Myocyte (in vitro differentiated cells): ENCODE data around the gene ZNF521. TPM values are rescaled to one million over a fixed set of nuclear protein-coding genes. Genes with fewer than 3 reads are reported as not detected.

Experiments
- DNase-seq: peaks from one replicate; pipeline ENCODE4 v3.0.0-alpha.2; 2012; ENCODE audit warnings: low read depth
- polyA plus RNA-seq: library from polyadenylated mRNA; unstranded; fragments of >200 nt; gene quantifications from one replicate; pipeline ENCODE4 v1.2.1, GENCODE V29; 2012; ENCODE audit warnings: missing spikeins
- total RNA-seq: library from RNA; depleted of rRNA; stranded (reverse); fragments of >200 nt; gene quantifications from 2 replicates; pipeline ENCODE4 v1.2.3, GENCODE V29; 2014

The ZNF521 gene
- total RNA-seq = 27.2 and 40.5 TPM in 2 replicates
- 11.9 TPM for polyA plus RNA-seq

DNA sequence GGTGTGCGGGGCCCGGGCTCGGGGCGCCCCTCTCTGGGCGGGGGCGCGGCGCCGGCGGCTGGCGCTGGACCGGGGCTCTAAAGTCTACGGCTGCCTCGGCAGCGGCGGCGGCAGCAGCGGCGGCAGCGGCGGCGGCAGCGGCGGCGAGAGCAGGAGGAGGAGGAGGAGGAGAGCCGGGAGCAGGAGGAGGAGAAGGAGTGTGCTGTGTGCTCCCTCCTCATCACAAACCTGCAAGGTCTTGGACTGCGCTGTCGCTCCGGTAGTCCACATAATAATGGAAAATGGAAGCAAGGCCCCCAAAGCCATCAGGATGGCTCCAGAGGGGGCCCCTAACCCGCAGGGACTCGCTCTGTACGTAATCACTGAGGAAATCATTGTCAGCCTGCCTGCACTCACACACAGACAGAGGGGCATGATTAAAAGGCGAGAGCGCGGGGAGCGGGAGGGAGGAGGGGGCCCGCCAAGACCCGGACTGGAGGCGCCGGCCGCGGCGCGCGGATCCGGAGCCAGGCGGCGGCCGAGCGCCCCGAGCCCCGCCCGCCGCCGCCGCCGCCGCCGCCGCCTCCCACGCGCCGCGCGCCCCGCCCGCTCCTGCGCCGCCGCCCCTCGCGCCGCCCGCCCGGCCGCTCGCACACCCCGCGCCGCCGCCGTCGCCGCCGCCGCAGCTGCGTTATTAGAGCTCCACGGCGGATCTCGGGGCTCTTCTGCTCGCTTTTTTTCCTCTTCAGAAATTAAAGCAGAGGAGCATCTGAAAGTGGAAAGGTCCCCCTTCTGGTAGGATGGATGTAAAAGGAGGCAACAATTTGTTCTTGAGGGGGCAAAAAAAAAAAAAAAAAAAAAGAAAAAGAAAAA lies at the start of gene ZNF521:
Gene ZNF521, minus strand, starts transcription at position 390 of the 852 bp plus-strand sequence. CDS start 1,220 bp downstream, outside the sequence.
- peak; percentile 93 for DNase-seq

GRCh38 chr18:25399554-25399953 lies 47.6 kb upstream of the ZNF521 start:
- DNase-seq = no peak

DNA sequence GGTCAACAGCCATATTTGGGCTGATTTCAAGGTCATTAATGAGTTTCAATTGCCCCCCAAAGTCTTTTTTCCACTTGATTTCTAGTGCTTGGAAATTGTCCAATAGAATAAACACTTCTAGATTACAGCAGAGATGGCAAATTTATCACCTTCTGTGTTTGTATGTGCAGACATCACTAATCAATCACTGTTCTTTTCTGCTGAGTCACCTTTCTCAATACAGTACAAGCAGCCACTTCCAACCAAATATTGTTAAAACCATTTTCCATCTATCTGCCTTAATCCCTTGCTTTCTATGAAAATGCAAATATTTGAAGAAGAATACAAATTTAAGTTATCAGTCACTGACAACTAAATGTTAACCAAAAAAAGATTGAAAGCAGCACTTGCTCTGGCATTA lies 40.2 kb upstream of the ZNF521 start:
- no peak for DNase-seq

- DNase-seq = no peak
These were observed 21.6 kb upstream of the ZNF521 start for GRCh38 chr18:25373432-25374179.

DNA sequence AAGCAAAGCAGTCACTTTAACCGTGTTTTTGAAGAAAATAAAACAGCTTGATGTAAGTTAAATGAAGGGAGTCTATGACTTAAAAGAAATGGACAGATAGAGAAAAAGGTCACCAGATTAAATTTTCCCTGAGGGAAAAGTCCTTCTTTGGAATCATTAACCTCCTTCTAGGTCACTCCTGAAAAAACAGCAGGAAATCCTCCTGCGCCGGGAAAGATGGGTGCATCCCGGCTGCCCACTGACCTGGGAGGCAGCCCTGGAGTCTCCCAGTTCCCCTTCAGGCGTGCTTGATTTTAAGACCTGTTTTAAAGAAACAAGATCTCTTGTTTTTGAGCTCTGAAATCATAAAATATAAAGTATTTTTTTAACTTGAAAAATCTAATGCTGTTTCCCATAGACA lies 18.4 kb upstream of the ZNF521 start:
- no peak for DNase-seq

GRCh38 chr18:25365242-25365641 lies 13.3 kb upstream of the ZNF521 start:
- DNase-seq = no peak

DNA sequence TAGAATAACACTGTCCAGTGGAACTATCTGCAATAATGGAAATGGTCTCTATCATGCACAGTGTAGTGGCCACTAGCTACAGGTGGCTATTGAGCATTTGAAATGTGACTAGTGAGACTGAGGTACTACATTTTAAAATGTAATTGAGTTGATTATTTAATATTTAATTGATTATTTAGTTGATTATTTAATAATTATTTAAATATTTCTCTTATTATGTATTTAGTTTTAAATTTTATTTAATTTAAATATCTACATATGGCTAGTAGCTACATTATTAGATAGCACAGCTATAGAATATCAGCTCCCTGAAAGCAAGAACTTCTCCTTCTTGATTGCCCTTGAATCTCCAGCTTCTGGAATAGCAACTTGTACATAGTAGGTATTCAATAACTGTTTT lies 12.8 kb upstream of the ZNF521 start:
- no peak for DNase-seq

GRCh38 chr18:25360301-25360899 lies 8.4 kb upstream of the ZNF521 start:
- no peak for DNase-seq

GRCh38 chr18:25353080-25353479 lies 1.1 kb upstream of the ZNF521 start:
- DNase-seq = no peak

DNA sequence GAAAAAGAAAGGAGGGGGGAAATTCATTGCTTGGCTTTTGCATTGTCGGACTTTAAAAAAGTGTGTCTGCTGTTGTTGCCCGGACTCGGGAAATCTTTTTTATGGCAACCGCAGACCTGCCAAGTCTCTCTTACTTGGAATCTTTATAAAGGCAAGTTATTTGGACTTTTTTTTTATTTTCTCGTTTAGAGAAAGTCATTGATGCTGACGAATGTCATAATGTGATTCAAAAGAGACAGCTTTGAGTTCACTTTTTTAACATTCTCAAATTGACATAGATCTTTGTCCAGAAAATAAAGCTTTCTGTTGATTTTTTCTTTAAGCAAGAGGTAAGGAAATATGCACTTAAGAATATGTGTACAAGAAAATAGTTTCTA lies 651 bp upstream of the ZNF521 start:
- DNase-seq = no peak

- no peak for DNase-seq
These were observed 638 bp downstream of the ZNF521 start for GRCh38 chr18:25351280-25351775.

- DNase-seq = peak; percentile 81
These were observed 1.3 kb downstream of the ZNF521 start for GRCh38 chr18:25350489-25351251.

DNA sequence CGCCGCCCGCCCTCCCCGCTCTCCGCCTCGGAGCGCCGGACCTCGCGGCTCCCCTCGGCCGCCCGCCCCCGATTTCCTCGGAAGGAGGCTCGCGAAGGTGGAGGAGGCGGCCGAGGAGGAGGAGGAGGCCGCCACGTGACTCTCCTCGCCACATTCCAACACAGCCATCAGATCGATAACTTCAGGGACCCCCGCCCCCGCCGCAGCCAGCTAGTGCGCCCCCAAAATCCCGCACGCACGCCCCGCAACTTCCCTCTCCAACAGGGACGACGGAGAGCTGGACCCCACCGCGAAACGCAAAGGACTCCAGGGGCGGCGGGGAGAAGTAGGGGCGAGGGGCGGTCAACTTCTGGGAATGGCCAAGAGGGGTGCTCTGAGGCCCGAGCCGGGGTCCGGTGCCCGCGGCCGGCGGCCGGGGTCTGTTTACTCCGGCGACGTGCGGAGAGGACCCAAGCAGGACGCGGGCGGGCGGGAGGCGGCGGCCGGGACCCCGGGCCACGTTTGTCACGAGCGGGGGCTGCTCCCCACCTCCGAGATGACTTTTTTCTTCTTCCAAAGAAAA lies 2.0 kb downstream of the ZNF521 start:
- DNase-seq = peak; percentile 43

- DNase-seq = peak; percentile 59
These were observed 2.6 kb downstream of the ZNF521 start for GRCh38 chr18:25349131-25349925.

DNA sequence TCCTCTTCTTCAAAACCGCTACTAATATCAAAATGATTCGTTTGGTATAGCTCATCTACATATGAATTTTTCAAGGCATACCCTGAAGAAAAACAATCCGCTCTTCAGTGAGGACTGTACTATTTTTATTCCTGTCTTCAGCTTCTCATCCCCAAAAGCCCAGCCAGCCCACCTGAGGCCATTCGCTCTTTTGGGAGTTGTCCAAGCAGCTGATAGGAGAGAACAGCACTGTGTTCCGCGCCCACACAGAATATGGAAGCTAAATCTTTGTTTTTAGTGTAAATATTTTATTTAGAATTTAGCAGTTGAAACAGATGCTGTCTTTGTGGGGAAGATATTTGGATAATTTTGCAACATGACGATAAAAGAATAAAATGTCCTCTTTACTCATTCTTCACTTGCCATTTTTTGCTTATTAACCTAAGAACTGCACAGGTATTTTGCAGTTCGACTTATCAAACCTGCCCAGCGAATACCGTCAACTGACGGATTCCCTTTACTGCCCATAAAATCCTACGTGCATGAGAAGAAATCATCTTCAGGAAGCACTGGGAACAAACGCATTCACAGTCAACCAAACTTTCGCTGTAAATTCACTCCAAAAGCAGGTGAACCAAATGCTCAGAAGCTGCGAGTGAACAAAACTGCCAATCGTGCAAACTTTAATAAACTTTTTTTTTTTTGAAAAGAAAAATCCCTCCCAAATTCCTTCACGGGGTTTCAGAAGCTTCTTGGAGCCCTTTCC lies 3.4 kb downstream of the ZNF521 start:
- no peak for DNase-seq

DNA sequence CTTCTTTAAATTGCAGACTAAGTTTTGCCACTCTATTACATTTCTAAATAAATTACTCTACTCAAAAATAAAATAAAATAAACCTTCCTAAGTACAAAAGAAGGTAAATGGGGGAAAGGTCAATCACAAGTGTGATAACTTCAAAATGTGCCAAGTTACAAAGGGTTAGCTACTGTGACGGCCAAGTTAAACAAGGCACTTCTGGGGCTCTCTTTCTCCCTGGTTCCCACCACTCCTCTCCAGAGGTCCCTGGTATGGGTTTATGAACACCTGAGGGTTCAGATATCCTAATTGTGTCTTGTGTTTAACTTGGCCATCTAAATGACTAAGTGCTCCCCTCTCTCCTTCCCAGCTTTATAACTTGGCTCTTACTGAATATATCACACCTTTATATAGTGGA lies 5.4 kb downstream of the ZNF521 start:
- no peak for DNase-seq

GRCh38 chr18:25345081-25345866 lies 6.7 kb downstream of the ZNF521 start:
- no peak for DNase-seq

GRCh38 chr18:25341831-25342230 lies 10.1 kb downstream of the ZNF521 start:
- DNase-seq = no peak
